HEK293 (cell line): ENCODE measurements around the gene ANXA8.
"Not testable (repeated sequence)": the region's sequence is repeated elsewhere in the genome, so short reads cannot be mapped to it uniquely, and the experiment has no call there.

ENCODE experiments used
- CTCF ChIP-seq: fragments of 450-650 bp; formaldehyde crosslinking; IDR thresholded peaks from 2 replicates; pipeline ENCODE4 v1.5.1; 2016; ENCODE audit warnings: missing biosample characterization, missing genetic modification characterization
- REST ChIP-seq: fragments of 450-650 bp; formaldehyde crosslinking; IDR thresholded peaks from 2 replicates; pipeline ENCODE4 v1.5.1; 2016; ENCODE audit warnings: missing biosample characterization, missing genetic modification characterization
- ZBTB17 ChIP-seq: fragments of 450-650 bp; formaldehyde crosslinking; IDR thresholded peaks from 2 replicates; pipeline ENCODE4 v1.5.1; 2016; ENCODE audit warnings: missing biosample characterization, missing genetic modification characterization
- ZFP37 ChIP-seq: fragments of 450-650 bp; formaldehyde crosslinking; IDR thresholded peaks from 2 replicates; pipeline ENCODE4 v1.5.1; 2016; ENCODE audit warnings: missing biosample characterization, missing genetic modification characterization
- ZNF121 ChIP-seq: fragments of 450-650 bp; formaldehyde crosslinking; IDR thresholded peaks from 2 replicates; pipeline ENCODE4 v1.5.1; 2016; ENCODE audit warnings: missing biosample characterization, missing genetic modification characterization
- ZNF140 ChIP-seq: fragments of 450-650 bp; formaldehyde crosslinking; IDR thresholded peaks from 2 replicates; pipeline ENCODE4 v1.5.1; 2016; ENCODE audit warnings: missing biosample characterization, missing genetic modification characterization
- ZNF155 ChIP-seq: fragments of 450-650 bp; formaldehyde crosslinking; IDR thresholded peaks from 2 replicates; pipeline ENCODE4 v1.5.1; 2016; ENCODE audit warnings: missing biosample characterization, missing genetic modification characterization
- ZNF23 ChIP-seq: fragments of 450-650 bp; formaldehyde crosslinking; IDR thresholded peaks from 2 replicates; pipeline ENCODE4 v1.5.1; 2016; ENCODE audit warnings: missing biosample characterization, missing genetic modification characterization, borderline replicate concordance
- ZNF335 ChIP-seq: fragments of 450-650 bp; formaldehyde crosslinking; conservative IDR thresholded peaks from 2 replicates; pipeline ENCODE4 v1.5.1; 2016; ENCODE audit warnings: missing biosample characterization, missing genetic modification characterization
- ZNF416 ChIP-seq: fragments of 450-650 bp; formaldehyde crosslinking; IDR thresholded peaks from 2 replicates; pipeline ENCODE4 v1.5.1; 2016; ENCODE audit warnings: missing biosample characterization, missing genetic modification characterization
- ZNF555 ChIP-seq: fragments of 450-650 bp; formaldehyde crosslinking; conservative IDR thresholded peaks from 2 replicates; pipeline ENCODE4 v1.5.1; 2017; ENCODE audit warnings: missing biosample characterization, mild to moderate bottlenecking, missing genetic modification characterization, inconsistent platforms
- ZNF629 ChIP-seq: fragments of 450-650 bp; formaldehyde crosslinking; IDR thresholded peaks from 2 replicates; pipeline ENCODE4 v1.5.1; 2017; ENCODE audit warnings: missing biosample characterization, missing genetic modification characterization
- ZNF785 ChIP-seq: fragments of 450-650 bp; formaldehyde crosslinking; IDR thresholded peaks from 2 replicates; pipeline ENCODE4 v1.5.1; 2016; ENCODE audit warnings: missing biosample characterization, missing genetic modification characterization

GRCh38 chr10:47482367-47482766 is 1.5 kb downstream of the ANXA8 start:
- not testable (repeated sequence) for TF ChIP-seq ZNF23 (tag by site-specific recombination); REST (tag by site-specific recombination); CTCF (tag by site-specific recombination); ZNF629 (tag by site-specific recombination); ZNF785 (tag by site-specific recombination); ZNF335; ZBTB17 (tag by site-specific recombination); ZNF121; ZNF140 (tag by site-specific recombination); ZNF555 (tag by site-specific recombination); ZNF155 (tag by site-specific recombination); ZFP37 (tag by site-specific recombination); ZNF416 (tag by site-specific recombination)
